H7 (cell line): ENCODE data around the gene PLA2G2C. TPM values are rescaled to one million over a fixed set of nuclear protein-coding genes. Genes with fewer than 3 reads are reported as not detected.

Experiments
- DNase-seq: peaks from one replicate; pipeline ENCODE4 v3.0.0; 2012
- H3K27me3 ChIP-seq: 2 replicates; pipeline ENCODE4 v1.6.0; 2011; ENCODE audit warnings: mild to moderate bottlenecking, low read length; ENCODE audit not compliant: control insufficient read depth, insufficient read depth
- H3K36me3 ChIP-seq: replicated peaks from 2 replicates; pipeline ENCODE4 v1.5.1; 2011; ENCODE audit warnings: low read length; ENCODE audit not compliant: control insufficient read depth, insufficient read depth
- H3K4me3 ChIP-seq: 2 replicates; pipeline ENCODE4 v1.5.1; 2011; ENCODE audit warnings: low read depth, mild to moderate bottlenecking, control low read depth, low read length, moderate library complexity; ENCODE audit not compliant: insufficient read depth
- total RNA-seq: library from RNA; depleted of rRNA; stranded (reverse); fragments of >200 nt; shearing (Covaris generic); gene quantifications from 2 replicates; pipeline ENCODE4 v1.2.3, GENCODE V29; 2014

The PLA2G2C gene
- total RNA-seq, 1 experiment from 2014 or later: not detected

GRCh38 chr1:20197329-20197791 lies 11.0 kb upstream of the PLA2G2C start:
- no peak for DNase-seq
- Histone ChIP-seq H3K27me3 (no peaks in the 10 kb centered on the region; the same call in 1 of the 2 replicates), H3K36me3 (no peaks in the 10 kb centered on the region), H3K4me3 (no peak overlapping the region)

- Histone ChIP-seq H3K27me3 (no peaks in the 10 kb centered on the region; the same call in 1 of the 2 replicates), H3K4me3 (no peak overlapping the region), H3K36me3 (no peaks in the 10 kb centered on the region)
- no peak for DNase-seq
These were observed 9.1 kb upstream of the PLA2G2C start for GRCh38 chr1:20195462-20195780.

GRCh38 chr1:20194757-20195461 lies 8.6 kb upstream of the PLA2G2C start:
- DNase-seq: peak; percentile 74
- Histone ChIP-seq H3K27me3 (no peaks in the 10 kb centered on the region; the same call in 1 of the 2 replicates), H3K36me3 (no peaks in the 10 kb centered on the region), H3K4me3 (no peak overlapping the region)

- DNase-seq: no peak
- Histone ChIP-seq H3K4me3 (no peak overlapping the region), H3K36me3 (no peaks in the 10 kb centered on the region), H3K27me3 (no peaks in the 10 kb centered on the region; the same call in 1 of the 2 replicates)
These were observed 7.9 kb upstream of the PLA2G2C start for GRCh38 chr1:20194224-20194623.

GRCh38 chr1:20192871-20193411 lies 6.6 kb upstream of the PLA2G2C start:
- no peaks in the 10 kb centered on the region for H3K36me3 ChIP-seq
- H3K27me3 ChIP-seq: peaks cover 4% of the 10 kb centered on the region
- H3K4me3 ChIP-seq: no peak overlapping the region
- no peak for DNase-seq

- H3K27me3 ChIP-seq: peaks cover 4% of the 10 kb centered on the region
- H3K36me3 ChIP-seq: no peaks in the 10 kb centered on the region
- DNase-seq: no peak
- no peak overlapping the region for H3K4me3 ChIP-seq
These were observed 6.0 kb upstream of the PLA2G2C start for GRCh38 chr1:20192364-20192763.

- H3K4me3 ChIP-seq: no peak overlapping the region
- no peak for DNase-seq
- H3K27me3 ChIP-seq: peaks cover 9% of the 10 kb centered on the region
- H3K36me3 ChIP-seq: no peaks in the 10 kb centered on the region
These were observed 5.0 kb upstream of the PLA2G2C start for GRCh38 chr1:20191266-20191825.

- H3K36me3 ChIP-seq: no peaks in the 10 kb centered on the region
- no peak for DNase-seq
These were observed 4.2 kb upstream of the PLA2G2C start for GRCh38 chr1:20190256-20191160.

GRCh38 chr1:20189664-20190063 lies 3.3 kb upstream of the PLA2G2C start:
- no peak for DNase-seq
- H3K4me3 ChIP-seq: no peak overlapping the region
- H3K27me3 ChIP-seq: peaks cover 23% of the 10 kb centered on the region
- H3K36me3 ChIP-seq: no peaks in the 10 kb centered on the region

More at GRCh38 chr1:20190256-20191160, 4.2 kb upstream of the PLA2G2C start:
- Histone ChIP-seq H3K4me3 (no peak overlapping the region), H3K27me3 (peaks cover 16% of the 10 kb centered on the region)

GRCh38 chr1:20188455-20188817 lies 2.1 kb upstream of the PLA2G2C start:
- H3K36me3 ChIP-seq: no peaks in the 10 kb centered on the region
- peaks cover 26% of the 10 kb centered on the region for H3K27me3 ChIP-seq
- no peak for DNase-seq
- no peak overlapping the region for H3K4me3 ChIP-seq

- peaks cover 28% of the 10 kb centered on the region for H3K27me3 ChIP-seq
- no peaks in the 10 kb centered on the region for H3K36me3 ChIP-seq
- no peak for DNase-seq
- no peak overlapping the region for H3K4me3 ChIP-seq
These were observed 1.6 kb upstream of the PLA2G2C start for GRCh38 chr1:20187813-20188454.

GRCh38 chr1:20187103-20187812 lies 940 bp upstream of the PLA2G2C start:
- Histone ChIP-seq H3K36me3 (no peaks in the 10 kb centered on the region), H3K4me3 (no peak overlapping the region), H3K27me3 (peaks cover 28% of the 10 kb centered on the region)
- no peak for DNase-seq

GRCh38 chr1:20184997-20185833 lies 1.1 kb downstream of the PLA2G2C start:
- Histone ChIP-seq H3K36me3 (no peaks in the 10 kb centered on the region), H3K27me3 (peaks cover 28% of the 10 kb centered on the region), H3K4me3 (peak overlapping the region; percentile 61)
- DNase-seq: no peak
